Activated CD4-positive, CD25-positive, alpha-beta regulatory T cell treated with anti-CD3 and anti-CD28 coated beads, Interleukin-2, amount 50 U/mL, for 16 hours (primary cell): ENCODE results near the gene ARNT2.
"Not testable (repeated sequence)": the region's sequence is repeated elsewhere in the genome, so short reads cannot be mapped to it uniquely, and the experiment has no call there.

Experiments used
- DNase-seq: peaks from one replicate; pipeline ENCODE4 v3.0.0-alpha.2; 2020; ENCODE audit warnings: low read depth, low spot score

Gene ARNT2

GRCh38 chr15:80491163-80491847, 87.1 kb downstream of the ARNT2 start:
- no peak for DNase-seq

GRCh38 chr15:80492409-80492808, 88.2 kb downstream of the ARNT2 start:
- DNase-seq, result no peak

- no peak for DNase-seq
Observed at GRCh38 chr15:80492874-80493273, 88.7 kb downstream of the ARNT2 start.

GRCh38 chr15:80494351-80494751, 90.2 kb downstream of the ARNT2 start:
- no peak for DNase-seq

GRCh38 chr15:80494756-80495155, 90.6 kb downstream of the ARNT2 start:
- DNase-seq, result no peak

- DNase-seq, result no peak
Observed at GRCh38 chr15:80495401-80495942, 91.3 kb downstream of the ARNT2 start.

GRCh38 chr15:80496096-80496495, 91.9 kb downstream of the ARNT2 start:
- no peak for DNase-seq

GRCh38 chr15:80497221-80497620, 93.0 kb downstream of the ARNT2 start:
- DNase-seq, result no peak

- no peak for DNase-seq
Observed at GRCh38 chr15:80498652-80499051, 94.5 kb downstream of the ARNT2 start.

- no peak for DNase-seq
Observed at GRCh38 chr15:80500021-80500420, 95.8 kb downstream of the ARNT2 start.

GRCh38 chr15:80501476-80501875, 97.3 kb downstream of the ARNT2 start:
- DNase-seq, result no peak

- DNase-seq, result no peak
Observed at GRCh38 chr15:80502782-80503181, 98.6 kb downstream of the ARNT2 start.

GRCh38 chr15:80503319-80503952, 99.3 kb downstream of the ARNT2 start:
- DNase-seq, result no peak

- DNase-seq, result no peak
Observed at GRCh38 chr15:80504931-80505330, 100.7 kb downstream of the ARNT2 start.

GRCh38 chr15:80506286-80506893, 102.2 kb downstream of the ARNT2 start:
- DNase-seq, result no peak

- no peak for DNase-seq
Observed at GRCh38 chr15:80507131-80507530, 102.9 kb downstream of the ARNT2 start.

GRCh38 chr15:80507638-80508316, 103.6 kb downstream of the ARNT2 start:
- DNase-seq, result no peak

GRCh38 chr15:80508783-80509182, 104.6 kb downstream of the ARNT2 start:
- no peak for DNase-seq

GRCh38 chr15:80509800-80510199, 105.6 kb downstream of the ARNT2 start:
- DNase-seq, result no peak

- DNase-seq, result not testable (repeated sequence)
Observed at GRCh38 chr15:80510985-80511384, 106.8 kb downstream of the ARNT2 start.

- no peak for DNase-seq
Observed at GRCh38 chr15:80512726-80513660, 108.8 kb downstream of the ARNT2 start.
